K562 (cell line): ENCODE measurements around the gene ATXN1. TPM values are rescaled to one million over a fixed set of nuclear protein-coding genes. Genes with fewer than 3 reads are reported as not detected.

Experiments
- ARID1B ChIP-seq: fragments of 450-650 bp; IDR thresholded peaks from 2 replicates; pipeline ENCODE4 v1.6.1; 2016; ENCODE audit warnings: antibody characterized with exemption, mild to moderate bottlenecking, inconsistent platforms
- ATF7 ChIP-seq: fragments of 450-650 bp; IDR thresholded peaks from 2 replicates; pipeline ENCODE4 v1.7.1; 2014; ENCODE audit warnings: mild to moderate bottlenecking, moderate library complexity
- CTBP1 ChIP-seq: fragments of 450-650 bp; IDR thresholded peaks from 2 replicates; pipeline ENCODE4 v1.6.1; 2016; ENCODE audit warnings: borderline replicate concordance
- CXXC5 ChIP-seq: fragments of 250-450 bp; sonication (Bioruptor Pico); IDR thresholded peaks from 2 replicates; pipeline ENCODE4 v1.8.0; 2022; ENCODE audit warnings: inconsistent platforms, mild to moderate bottlenecking, moderate library complexity
- ETV1 ChIP-seq: fragments of 450-650 bp; conservative IDR thresholded peaks from 2 replicates; pipeline ENCODE4 v1.6.1; 2016; ENCODE audit warnings: missing genetic modification characterization, control low read depth, low read depth, missing compliant biosample characterization
- GABPA ChIP-seq: fragments of 200-800 bp; sonication (Bioruptor generic); conservative IDR thresholded peaks from 2 replicates; pipeline ENCODE4 v1.6.1; 2016; ENCODE audit warnings: low read depth, missing genetic modification characterization, missing compliant biosample characterization
- JUND ChIP-seq, 2 experiments: IDR thresholded peaks; 2 replicates in 1 of 2; 3 replicates in 1 of 2; pipeline ENCODE4 v1.6.1; 2011; ENCODE audit warnings: borderline replicate concordance in 2 of 2, low read depth in 2 of 2, low read length in 2 of 2, improper control_type of control experiment in 1 of 2, missing biosample characterization in 1 of 2, missing genetic modification characterization in 1 of 2, missing genetic modification reagents in 1 of 2
- L3MBTL2 ChIP-seq: fragments of 450-650 bp; IDR thresholded peaks from 2 replicates; pipeline ENCODE4 v1.6.1; 2016; ENCODE audit warnings: mild to moderate bottlenecking, moderate library complexity
- NFIC ChIP-seq: fragments of 450-650 bp; IDR thresholded peaks from 2 replicates; pipeline ENCODE4 v1.6.1; 2017; ENCODE audit warnings: mild to moderate bottlenecking, inconsistent platforms
- TFE3 ChIP-seq: fragments of 450-650 bp; formaldehyde crosslinking; IDR thresholded peaks from 2 replicates; pipeline ENCODE4 v1.4.0; 2020; ENCODE audit warnings: mild to moderate bottlenecking, mixed read lengths
- ZNF384 ChIP-seq: IDR thresholded peaks from 2 replicates; pipeline ENCODE4 v1.6.1; 2012; ENCODE audit warnings: low read depth, low read length, improper control_type of control experiment
- polyA plus RNA-seq, 8 experiments: library from polyadenylated mRNA; depleted of rRNA in 4 of 8; stranded (reverse) in 5 of 8; unstranded in 3 of 8; fragments of >200 nt; fragmentation: Nextera tagmentation in 2 of 8; fragmentation: Illumina TruSeq in 1 of 8; extraction: Ambion mirVana in 2 of 8; extraction: Trizol in 1 of 8; gene quantifications; 2 replicates each; pipeline versions ENCODE4 v1.2.1 to v1.2.3, GENCODE V29; 2011 to 2014; ENCODE audit warnings: inconsistent platforms in 1 of 8, missing spikeins in 1 of 8
- total RNA-seq, 7 experiments: library from RNA; depleted of rRNA in 6 of 7; stranded (reverse); fragments of >200 nt in 6 of 7; fragmentation: Illumina TruSeq in 2 of 7; extraction: Trizol in 2 of 7; gene quantifications; 2 replicates each; pipeline versions ENCODE4 v1.2.1 to v1.2.3, GENCODE V29; 2011 to 2021; ENCODE audit warnings: low replicate concordance in 1 of 7
- TF ChIP-seq, protein P1 (sequence below): fragments of 200-800 bp; sonication (Bioruptor generic); IDR thresholded peaks from 2 replicates; pipeline ENCODE4 v1.6.1; 2017; ENCODE audit warnings: missing genetic modification characterization, missing compliant biosample characterization
- TF ChIP-seq, protein P2 (sequence below): fragments of 250-450 bp; sonication (Bioruptor Pico); IDR thresholded peaks from 2 replicates; pipeline ENCODE4 v1.4.0; 2020
- TF ChIP-seq, protein P3 (sequence below), 2 experiments: fragments of 450-650 bp in 1 of 2; sonication (generic) in 1 of 2; formaldehyde crosslinking in 1 of 2; IDR thresholded peaks in 1 of 2; conservative IDR thresholded peaks in 1 of 2; 2 replicates each; pipeline versions ENCODE4 v1.6.1 to v1.8.1; 2016 to 2023; ENCODE audit warnings: mild to moderate bottlenecking in 2 of 2, moderate library complexity in 2 of 2, inconsistent platforms in 1 of 2, missing genetic modification reagents in 1 of 2

ATXN1 gene
- total and polyA plus RNA-seq, 9 of the 15 experiments (the other 6 are each of a cell fraction or from before 2014, with no cell fraction given) = under 0.01 to 1.2 (median 0.58) TPM

- 0 out of 2 replicates have a peak, but pooled peaks have one; percentile 11 for TF ChIP-seq NFIC
- peak; percentile 39; the same call in 1 of the 2 replicates for TF ChIP-seq ARID1B
- TF ChIP-seq, protein P1, sequence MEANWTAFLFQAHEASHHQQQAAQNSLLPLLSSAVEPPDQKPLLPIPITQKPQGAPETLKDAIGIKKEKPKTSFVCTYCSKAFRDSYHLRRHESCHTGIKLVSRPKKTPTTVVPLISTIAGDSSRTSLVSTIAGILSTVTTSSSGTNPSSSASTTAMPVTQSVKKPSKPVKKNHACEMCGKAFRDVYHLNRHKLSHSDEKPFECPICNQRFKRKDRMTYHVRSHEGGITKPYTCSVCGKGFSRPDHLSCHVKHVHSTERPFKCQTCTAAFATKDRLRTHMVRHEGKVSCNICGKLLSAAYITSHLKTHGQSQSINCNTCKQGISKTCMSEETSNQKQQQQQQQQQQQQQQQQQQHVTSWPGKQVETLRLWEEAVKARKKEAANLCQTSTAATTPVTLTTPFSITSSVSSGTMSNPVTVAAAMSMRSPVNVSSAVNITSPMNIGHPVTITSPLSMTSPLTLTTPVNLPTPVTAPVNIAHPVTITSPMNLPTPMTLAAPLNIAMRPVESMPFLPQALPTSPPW (CRISPR knock-in tag) = peak; percentile 56; the same call in 1 of the 2 replicates
- TF ChIP-seq CXXC5 (CRISPR knock-in tag) = no peak
- 0 out of 2 replicates have a peak, but pooled peaks have one; percentile 22 for TF ChIP-seq CTBP1
- peak; percentile 85 for TF ChIP-seq JUND (IDR thresholded peaks at IDR 0.05; ENCODE audit: borderline replicate concordance, low read depth, low read length)
- peak; percentile 81; the same call in 2 of the 3 replicates for TF ChIP-seq JUND (tag; IDR thresholded peaks at IDR 0.05; ENCODE audit: borderline replicate concordance, low read depth, low read length)
- TF ChIP-seq L3MBTL2 = peak; percentile 42; the same call in 1 of the 2 replicates
- TF ChIP-seq, protein P2, sequence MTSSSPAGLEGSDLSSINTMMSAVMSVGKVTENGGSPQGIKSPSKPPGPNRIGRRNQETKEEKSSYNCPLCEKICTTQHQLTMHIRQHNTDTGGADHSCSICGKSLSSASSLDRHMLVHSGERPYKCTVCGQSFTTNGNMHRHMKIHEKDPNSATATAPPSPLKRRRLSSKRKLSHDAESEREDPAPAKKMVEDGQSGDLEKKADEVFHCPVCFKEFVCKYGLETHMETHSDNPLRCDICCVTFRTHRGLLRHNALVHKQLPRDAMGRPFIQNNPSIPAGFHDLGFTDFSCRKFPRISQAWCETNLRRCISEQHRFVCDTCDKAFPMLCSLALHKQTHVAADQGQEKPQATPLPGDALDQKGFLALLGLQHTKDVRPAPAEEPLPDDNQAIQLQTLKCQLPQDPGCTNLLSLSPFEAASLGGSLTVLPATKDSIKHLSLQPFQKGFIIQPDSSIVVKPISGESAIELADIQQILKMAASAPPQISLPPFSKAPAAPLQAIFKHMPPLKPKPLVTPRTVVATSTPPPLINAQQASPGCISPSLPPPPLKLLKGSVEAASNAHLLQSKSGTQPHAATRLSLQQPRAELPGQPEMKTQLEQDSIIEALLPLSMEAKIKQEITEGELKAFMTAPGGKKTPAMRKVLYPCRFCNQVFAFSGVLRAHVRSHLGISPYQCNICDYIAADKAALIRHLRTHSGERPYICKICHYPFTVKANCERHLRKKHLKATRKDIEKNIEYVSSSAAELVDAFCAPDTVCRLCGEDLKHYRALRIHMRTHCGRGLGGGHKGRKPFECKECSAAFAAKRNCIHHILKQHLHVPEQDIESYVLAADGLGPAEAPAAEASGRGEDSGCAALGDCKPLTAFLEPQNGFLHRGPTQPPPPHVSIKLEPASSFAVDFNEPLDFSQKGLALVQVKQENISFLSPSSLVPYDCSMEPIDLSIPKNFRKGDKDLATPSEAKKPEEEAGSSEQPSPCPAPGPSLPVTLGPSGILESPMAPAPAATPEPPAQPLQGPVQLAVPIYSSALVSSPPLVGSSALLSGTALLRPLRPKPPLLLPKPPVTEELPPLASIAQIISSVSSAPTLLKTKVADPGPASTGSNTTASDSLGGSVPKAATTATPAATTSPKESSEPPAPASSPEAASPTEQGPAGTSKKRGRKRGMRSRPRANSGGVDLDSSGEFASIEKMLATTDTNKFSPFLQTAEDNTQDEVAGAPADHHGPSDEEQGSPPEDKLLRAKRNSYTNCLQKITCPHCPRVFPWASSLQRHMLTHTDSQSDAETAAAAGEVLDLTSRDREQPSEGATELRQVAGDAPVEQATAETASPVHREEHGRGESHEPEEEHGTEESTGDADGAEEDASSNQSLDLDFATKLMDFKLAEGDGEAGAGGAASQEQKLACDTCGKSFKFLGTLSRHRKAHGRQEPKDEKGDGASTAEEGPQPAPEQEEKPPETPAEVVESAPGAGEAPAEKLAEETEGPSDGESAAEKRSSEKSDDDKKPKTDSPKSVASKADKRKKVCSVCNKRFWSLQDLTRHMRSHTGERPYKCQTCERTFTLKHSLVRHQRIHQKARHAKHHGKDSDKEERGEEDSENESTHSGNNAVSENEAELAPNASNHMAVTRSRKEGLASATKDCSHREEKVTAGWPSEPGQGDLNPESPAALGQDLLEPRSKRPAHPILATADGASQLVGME (CRISPR knock-in tag) = no peak
- TF ChIP-seq, protein P3, sequence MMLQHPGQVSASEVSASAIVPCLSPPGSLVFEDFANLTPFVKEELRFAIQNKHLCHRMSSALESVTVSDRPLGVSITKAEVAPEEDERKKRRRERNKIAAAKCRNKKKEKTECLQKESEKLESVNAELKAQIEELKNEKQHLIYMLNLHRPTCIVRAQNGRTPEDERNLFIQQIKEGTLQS (IDR thresholded peaks at IDR 0.05) = peak; percentile 76
- TF ChIP-seq, protein P3 (CRISPR knock-in tag; conservative IDR thresholded peaks at IDR 0.05) = no peak
- TF ChIP-seq ETV1 (tag) = 0 out of 2 replicates have a peak, but pooled peaks have one; percentile 14
- peak; percentile 48 for TF ChIP-seq GABPA (tag)
- TF ChIP-seq TFE3 (CRISPR knock-in tag) = no peak
- TF ChIP-seq ATF7 = 0 out of 2 replicates have a peak, but pooled peaks have one; percentile 16
- no peak for TF ChIP-seq ZNF384
These were observed 8.1 kb upstream of the ATXN1 start (continued) for GRCh38 chr6:16769131-16769985.
